SIG-M5 (cell line): ENCODE results near the gene TFAP2D.

ENCODE experiments used
- DNase-seq: peaks from one replicate; lab custom pipeline; 2025; lab: John Stamatoyannopoulos, UW

TFAP2D gene

GRCh38 chr6:50713226-50713625, at the start of gene TFAP2D:
TFAP2D (plus strand) TSS chr6:50713526; CDS start chr6:50714056, 530 bp downstream.
- no peak for DNase-seq

GRCh38 chr6:50663806-50664205, 49.5 kb upstream of the TFAP2D start:
- no peak for DNase-seq

GRCh38 chr6:50666089-50666488, 47.2 kb upstream of the TFAP2D start:
- DNase-seq = no peak

GRCh38 chr6:50681213-50681824, 32.0 kb upstream of the TFAP2D start:
- DNase-seq = no peak

GRCh38 chr6:50689210-50689609, 24.1 kb upstream of the TFAP2D start:
- no peak for DNase-seq

- DNase-seq = no peak
Measured at GRCh38 chr6:50691814-50692495, 21.4 kb upstream of the TFAP2D start.

GRCh38 chr6:50698546-50698945, 14.8 kb upstream of the TFAP2D start:
- no peak for DNase-seq

GRCh38 chr6:50699051-50699775, 14.1 kb upstream of the TFAP2D start:
- no peak for DNase-seq

- DNase-seq = no peak
Measured at GRCh38 chr6:50706575-50706974, 6.8 kb upstream of the TFAP2D start.

GRCh38 chr6:50707191-50707590, 6.1 kb upstream of the TFAP2D start:
- no peak for DNase-seq

GRCh38 chr6:50707652-50708300, 5.5 kb upstream of the TFAP2D start:
- no peak for DNase-seq

- no peak for DNase-seq
Measured at GRCh38 chr6:50708664-50709365, 4.5 kb upstream of the TFAP2D start.

- no peak for DNase-seq
Measured at GRCh38 chr6:50709366-50709734, 4.0 kb upstream of the TFAP2D start.

- DNase-seq = no peak
Measured at GRCh38 chr6:50711686-50712085, 1.6 kb upstream of the TFAP2D start.

- no peak for DNase-seq
Measured at GRCh38 chr6:50712291-50712690, 1.0 kb upstream of the TFAP2D start.

- no peak for DNase-seq
Measured at GRCh38 chr6:50713977-50714486, 706 bp downstream of the TFAP2D start.

GRCh38 chr6:50714487-50715379, 1.4 kb downstream of the TFAP2D start:
- no peak for DNase-seq

- DNase-seq = no peak
Measured at GRCh38 chr6:50716899-50717509, 3.7 kb downstream of the TFAP2D start.

- DNase-seq = no peak
Measured at GRCh38 chr6:50717734-50718457, 4.6 kb downstream of the TFAP2D start.

- DNase-seq = no peak
Measured at GRCh38 chr6:50718566-50718965, 5.2 kb downstream of the TFAP2D start.
